A549 (cell line): ENCODE measurements around the gene LUZP2.

ENCODE experiments used
- BHLHE40 ChIP-seq: IDR thresholded peaks from 2 replicates; pipeline ENCODE4 v1.6.1; 2012; ENCODE audit warnings: low read depth, low read length, inconsistent platforms
- CTCF ChIP-seq: fragments of >200 bp; sonication (Bioruptor Twin); formaldehyde crosslinking; IDR thresholded peaks from 3 replicates; pipeline ENCODE4 v1.5.1; 2016
- E2F6 ChIP-seq: IDR thresholded peaks from 2 replicates; pipeline ENCODE4 v1.6.1; 2012; ENCODE audit warnings: low read depth, borderline replicate concordance
- EHMT2 ChIP-seq: fragments of 200-600 bp; sonication (generic); IDR thresholded peaks from 2 replicates; pipeline ENCODE4 v1.6.1; 2016; ENCODE audit warnings: antibody characterized with exemption, low read depth, mild to moderate bottlenecking, moderate library complexity
- ELK1 ChIP-seq: fragments of 150-350 bp; IDR thresholded peaks from 2 replicates; pipeline ENCODE4 v1.6.1; 2014; ENCODE audit warnings: low read depth, mild to moderate bottlenecking, low read length
- GATA3 ChIP-seq: IDR thresholded peaks from 2 replicates; pipeline ENCODE4 v1.6.1; 2012; ENCODE audit warnings: borderline replicate concordance
- HOXA7 ChIP-seq: fragments of 250-450 bp; sonication (Bioruptor Pico); IDR thresholded peaks from 2 replicates; pipeline ENCODE4 v1.5.0; 2020; ENCODE audit warnings: mild to moderate bottlenecking, moderate library complexity
- HOXB13 ChIP-seq: fragments of 250-450 bp; sonication (Bioruptor Pico); IDR thresholded peaks from 2 replicates; pipeline ENCODE4 v1.5.0; 2020; ENCODE audit warnings: low read depth, mild to moderate bottlenecking, moderate library complexity
- MAFK ChIP-seq: fragments of 450-650 bp; IDR thresholded peaks from 2 replicates; pipeline ENCODE4 v1.6.1; 2014; ENCODE audit not compliant: partially characterized antibody
- MYC ChIP-seq: IDR thresholded peaks from 2 replicates; pipeline ENCODE4 v1.6.1; 2012; ENCODE audit warnings: mild to moderate bottlenecking, inconsistent platforms, low read length, improper control_type of control experiment, borderline replicate concordance
- POLR2AphosphoS2 ChIP-seq: conservative IDR thresholded peaks from 2 replicates; pipeline ENCODE4 v1.6.1; 2012; ENCODE audit warnings: low read length, improper control_type of control experiment, inconsistent platforms
- RAD21 ChIP-seq, 2 experiments: fragments of >200 bp in 1 of 2; sonication (Bioruptor Twin) in 1 of 2; formaldehyde crosslinking in 1 of 2; IDR thresholded peaks in 1 of 2; conservative IDR thresholded peaks in 1 of 2; 2 replicates in 1 of 2; 3 replicates in 1 of 2; pipeline ENCODE4 v1.6.1; 2012 to 2018; ENCODE audit warnings: inconsistent platforms in 1 of 2
- SMC3 ChIP-seq: fragments of >200 bp; sonication (Bioruptor Twin); formaldehyde crosslinking; IDR thresholded peaks from 3 replicates; pipeline ENCODE4 v1.6.1; 2018; ENCODE audit warnings: inconsistent platforms
- SREBF2 ChIP-seq: fragments of 450-650 bp; IDR thresholded peaks from 2 replicates; pipeline ENCODE4 v1.6.1; 2014; ENCODE audit warnings: mild to moderate bottlenecking, moderate library complexity

- TF ChIP-seq CTCF (no peak), E2F6 (no peak), BHLHE40 (no peak), MAFK (no peak), SMC3 (no peak), POLR2AphosphoS2 (no peak), GATA3 (no peak), RAD21 (conservative IDR thresholded peaks at IDR 0.05 in 1 of 2, IDR thresholded peaks at IDR 0.05 in 1 of 2) (no peak), ELK1 (no peak), HOXA7 (no peak), MYC (no peak), SREBF2 (no peak), HOXB13 (CRISPR knock-in tag) (no peak), EHMT2 (no peak)
Observed at GRCh38 chr11:24511511-24511910, 14.7 kb downstream of the LUZP2 start.
